ENCODE measurements around the gene PIGR. TPM values are rescaled to one million over a fixed set of nuclear protein-coding genes. Genes with fewer than 3 reads are reported as not detected.
A peak's percentile ranks its signal among the peaks of the same experiment; 100 is the strongest.

The PIGR gene
- total RNA-seq, 1 donor from 2014 or later = not detected

DNA sequence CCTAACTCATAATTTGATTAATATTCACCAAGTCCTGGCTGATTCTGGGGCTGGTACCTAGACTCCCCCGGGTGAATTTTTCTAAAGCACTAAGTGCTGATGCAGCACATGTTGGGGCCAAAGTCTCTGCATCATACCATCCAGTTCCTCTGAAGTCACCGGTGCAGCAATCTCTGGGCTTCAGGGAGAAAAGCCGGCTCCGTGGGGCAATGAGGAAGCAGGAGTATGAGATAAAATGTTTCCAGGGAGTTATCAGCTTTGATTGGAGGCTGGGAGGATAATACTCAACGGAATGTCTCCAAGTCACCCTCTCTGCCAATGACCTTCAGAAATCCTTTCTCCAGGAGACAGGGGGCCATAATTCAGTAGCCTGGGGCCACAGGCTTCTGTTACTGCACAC lies 22.8 kb upstream of the PIGR start:
- intact Hi-C loops (cut with micrococcal nuclease) = no loop called here
- H3K36me3 Mint-ChIP-seq (ENCODE audit: low read depth) = no peaks in the 10 kb centered on the region
- no peak overlapping the region for H3K4me3 Mint-ChIP-seq
- H3K27ac Mint-ChIP-seq = no peak overlapping the region
- H3K27me3 Mint-ChIP-seq = peaks cover 35% of the 10 kb centered on the region
- no peak for DNase-seq
- H3K9me3 Mint-ChIP-seq = no peaks in the 10 kb centered on the region
- peaks cover 29% of the 10 kb centered on the region for H3K4me1 Mint-ChIP-seq

DNA sequence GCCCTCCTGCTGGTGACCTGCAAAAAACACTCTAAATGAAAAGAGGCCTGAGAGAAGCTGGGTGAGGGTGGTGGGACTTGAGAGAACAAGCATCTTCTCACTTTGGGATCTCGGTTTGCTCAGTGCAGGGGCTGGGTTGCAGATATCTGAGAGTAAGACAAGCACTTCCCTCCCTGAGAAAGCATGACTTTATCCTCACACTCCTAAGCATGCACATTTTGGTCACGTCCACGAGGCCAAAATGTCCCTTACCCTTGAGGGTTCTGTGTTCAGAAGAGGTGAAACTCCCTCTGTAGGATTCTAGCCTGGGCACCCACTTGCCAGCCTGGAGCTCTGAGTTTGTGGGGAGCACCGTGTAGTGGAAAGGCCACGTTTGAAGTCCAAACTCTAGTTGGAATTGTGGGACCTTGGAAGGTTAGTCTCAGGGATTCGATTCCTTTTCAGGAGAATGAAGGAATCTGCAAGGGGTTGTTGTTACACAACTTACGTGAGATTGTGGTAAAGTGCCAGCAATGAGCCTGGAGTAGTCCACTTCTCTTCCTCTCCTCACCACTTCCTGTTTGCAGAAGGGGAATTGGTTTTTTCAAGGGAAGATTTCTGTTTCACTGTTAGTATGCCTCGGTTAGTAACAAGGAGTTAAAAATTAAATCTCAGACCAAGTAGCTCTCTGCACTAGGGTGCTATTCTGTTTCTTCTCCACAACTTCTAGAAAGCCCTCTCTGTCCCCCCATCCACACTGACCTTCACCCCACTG lies 21.0 kb upstream of the PIGR start:
- no peaks in the 10 kb centered on the region for H3K9me3 Mint-ChIP-seq
- H3K4me1 Mint-ChIP-seq = peaks cover 43% of the 10 kb centered on the region
- peak; percentile 67 for DNase-seq
- intact Hi-C loops (cut with micrococcal nuclease) = no loop called here
- H3K27ac Mint-ChIP-seq = no peak overlapping the region
- H3K27me3 Mint-ChIP-seq = peaks cover 27% of the 10 kb centered on the region
- peak overlapping the region; percentile 56 for H3K4me3 Mint-ChIP-seq
- no peaks in the 10 kb centered on the region for H3K36me3 Mint-ChIP-seq (ENCODE audit: low read depth)

DNA sequence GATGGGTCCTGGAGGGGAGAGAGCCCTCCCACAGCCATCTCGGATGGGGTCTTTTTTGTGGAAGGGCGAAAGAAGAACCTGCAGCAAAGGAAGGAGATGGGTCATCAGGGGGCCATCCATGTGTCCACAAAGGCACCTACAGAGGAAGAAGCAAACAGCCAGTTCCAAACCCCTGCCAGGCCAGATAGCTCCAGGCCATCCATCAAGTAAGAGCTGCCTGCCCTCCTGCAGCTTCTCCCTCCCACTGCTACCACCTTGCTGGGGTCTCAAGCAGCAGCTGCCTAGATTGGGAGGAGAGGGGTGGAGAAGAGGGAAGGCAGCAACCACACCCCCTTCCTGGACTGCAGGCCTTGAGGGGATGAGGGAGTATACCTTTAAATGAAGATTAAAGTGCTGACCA lies 19.5 kb upstream of the PIGR start:
- peaks cover 52% of the 10 kb centered on the region for H3K4me1 Mint-ChIP-seq
- DNase-seq = no peak
- H3K9me3 Mint-ChIP-seq = no peaks in the 10 kb centered on the region
- no peaks in the 10 kb centered on the region for H3K36me3 Mint-ChIP-seq (ENCODE audit: low read depth)
- H3K27me3 Mint-ChIP-seq = peaks cover 17% of the 10 kb centered on the region
- intact Hi-C loops (cut with micrococcal nuclease) = no loop called here
- H3K4me3 Mint-ChIP-seq = no peak overlapping the region
- H3K27ac Mint-ChIP-seq = no peak overlapping the region

DNA sequence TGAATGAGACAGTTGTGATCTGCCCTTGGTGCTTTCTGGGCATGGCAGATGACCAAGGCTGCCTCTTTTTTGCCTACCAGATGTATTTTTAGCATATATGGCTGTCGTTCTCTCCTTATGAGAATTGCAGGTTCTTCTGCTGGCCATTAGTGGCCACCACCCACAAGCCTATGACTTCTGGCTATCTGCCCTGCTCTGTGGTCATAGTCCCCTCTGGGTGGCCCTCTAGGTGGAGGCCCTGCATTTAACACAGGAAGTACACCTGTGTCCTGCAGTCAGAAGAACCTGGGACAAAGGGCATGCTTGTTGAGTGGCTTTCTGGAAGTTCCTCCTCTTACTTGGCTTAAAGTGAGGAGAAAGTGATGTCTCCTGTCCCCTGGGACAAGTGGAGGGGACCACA lies 17.5 kb upstream of the PIGR start:
- intact Hi-C loops (cut with micrococcal nuclease) = no loop called here
- Mint-ChIP-seq H3K27ac (no peak overlapping the region), H3K9me3 (no peaks in the 10 kb centered on the region), H3K4me3 (no peak overlapping the region), H3K36me3 (ENCODE audit: low read depth) (no peaks in the 10 kb centered on the region), H3K4me1 (peaks cover 49% of the 10 kb centered on the region), H3K27me3 (peaks cover 6% of the 10 kb centered on the region)
- no peak for DNase-seq

DNA sequence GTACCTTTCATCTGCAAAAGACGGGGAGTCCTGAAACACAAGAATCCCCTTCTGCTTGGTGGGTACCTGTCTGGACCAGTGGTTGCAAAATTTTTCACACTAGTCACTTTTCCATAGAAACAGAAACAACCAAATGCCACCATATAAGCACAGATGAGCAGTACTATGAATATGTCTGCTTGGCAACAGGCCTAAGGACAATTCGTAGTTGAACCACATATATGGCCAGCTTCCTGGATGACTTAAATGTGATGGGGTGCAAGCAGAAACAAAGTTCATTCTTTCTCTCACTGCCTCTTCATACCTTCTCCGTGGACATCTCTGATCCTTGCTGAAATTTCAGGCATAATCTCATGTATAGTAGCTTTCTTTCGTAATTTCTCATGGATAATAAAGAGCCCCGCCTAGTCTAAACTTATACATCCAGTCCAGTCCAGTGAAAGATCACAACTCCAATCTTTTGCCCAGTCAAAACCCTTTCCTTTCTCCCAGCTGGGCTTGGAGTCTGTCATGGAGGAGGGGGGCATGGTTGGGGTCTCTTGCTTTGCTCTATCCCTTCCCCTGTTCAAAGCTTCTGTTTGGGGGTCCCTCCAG lies 16.9 kb upstream of the PIGR start:
- intact Hi-C loops (cut with micrococcal nuclease) = no loop called here
- no peak overlapping the region for H3K4me3 Mint-ChIP-seq
- H3K27ac Mint-ChIP-seq = no peak overlapping the region
- no peak for DNase-seq
- no peaks in the 10 kb centered on the region for H3K36me3 Mint-ChIP-seq (ENCODE audit: low read depth)
- H3K4me1 Mint-ChIP-seq = peaks cover 44% of the 10 kb centered on the region
- no peaks in the 10 kb centered on the region for H3K9me3 Mint-ChIP-seq
- H3K27me3 Mint-ChIP-seq = peaks cover 2% of the 10 kb centered on the region

DNA sequence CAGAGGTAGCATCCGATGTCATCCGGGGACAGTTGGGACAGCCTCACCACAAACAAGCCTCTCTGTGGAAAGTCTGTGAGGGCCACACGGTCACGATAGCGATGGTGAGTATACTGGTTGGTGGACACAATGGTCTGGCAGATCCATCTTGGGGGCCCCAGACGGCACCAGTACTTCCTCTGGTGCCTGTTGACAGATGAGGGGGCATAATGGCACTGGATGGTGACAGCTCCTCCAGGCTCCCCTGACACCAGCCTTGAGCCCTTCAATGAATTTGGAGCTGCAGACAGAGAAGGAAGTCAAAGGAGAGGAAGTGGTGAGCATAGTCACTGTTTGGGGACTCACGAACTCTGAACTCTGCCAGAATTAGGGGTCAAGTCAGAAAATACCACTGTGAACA lies 16.0 kb upstream of the PIGR start:
- no peaks in the 10 kb centered on the region for H3K36me3 Mint-ChIP-seq (ENCODE audit: low read depth)
- H3K9me3 Mint-ChIP-seq = no peaks in the 10 kb centered on the region
- intact Hi-C loops (cut with micrococcal nuclease) = no loop called here
- no peak overlapping the region for H3K27ac Mint-ChIP-seq
- peaks cover 35% of the 10 kb centered on the region for H3K4me1 Mint-ChIP-seq
- H3K27me3 Mint-ChIP-seq = peaks cover 2% of the 10 kb centered on the region
- no peak overlapping the region for H3K4me3 Mint-ChIP-seq
- peak; percentile 65 for DNase-seq

DNA sequence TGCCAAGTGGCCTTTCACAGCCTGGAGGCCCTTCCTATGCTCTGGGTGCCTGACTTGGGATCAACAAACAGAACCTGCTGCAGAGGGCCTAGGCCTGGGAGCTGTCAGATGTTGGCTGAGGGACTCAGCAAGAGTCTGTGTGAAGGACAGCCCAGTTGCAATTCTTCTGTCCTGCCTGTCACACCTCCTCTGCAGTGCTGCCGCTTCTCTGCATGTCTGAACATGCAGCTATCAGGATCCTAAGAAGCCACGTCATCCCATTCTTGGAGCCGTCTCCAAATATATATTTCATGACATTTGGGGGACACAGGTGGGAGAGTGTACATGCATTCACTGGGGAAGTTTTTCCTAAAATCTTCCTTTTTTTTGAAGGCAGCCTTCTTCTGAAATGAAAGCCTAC lies 15.4 kb upstream of the PIGR start:
- intact Hi-C loops (cut with micrococcal nuclease) = loop anchor here (2.0 kb wide), 1 partner anchor 41 kb away; the partner anchor contains the start of gene FCMR
- peaks cover 29% of the 10 kb centered on the region for H3K4me1 Mint-ChIP-seq
- H3K36me3 Mint-ChIP-seq (ENCODE audit: low read depth) = no peaks in the 10 kb centered on the region
- H3K27me3 Mint-ChIP-seq = peaks cover 2% of the 10 kb centered on the region
- DNase-seq = no peak
- no peak overlapping the region for H3K4me3 Mint-ChIP-seq
- H3K9me3 Mint-ChIP-seq = no peaks in the 10 kb centered on the region
- no peak overlapping the region for H3K27ac Mint-ChIP-seq

DNA sequence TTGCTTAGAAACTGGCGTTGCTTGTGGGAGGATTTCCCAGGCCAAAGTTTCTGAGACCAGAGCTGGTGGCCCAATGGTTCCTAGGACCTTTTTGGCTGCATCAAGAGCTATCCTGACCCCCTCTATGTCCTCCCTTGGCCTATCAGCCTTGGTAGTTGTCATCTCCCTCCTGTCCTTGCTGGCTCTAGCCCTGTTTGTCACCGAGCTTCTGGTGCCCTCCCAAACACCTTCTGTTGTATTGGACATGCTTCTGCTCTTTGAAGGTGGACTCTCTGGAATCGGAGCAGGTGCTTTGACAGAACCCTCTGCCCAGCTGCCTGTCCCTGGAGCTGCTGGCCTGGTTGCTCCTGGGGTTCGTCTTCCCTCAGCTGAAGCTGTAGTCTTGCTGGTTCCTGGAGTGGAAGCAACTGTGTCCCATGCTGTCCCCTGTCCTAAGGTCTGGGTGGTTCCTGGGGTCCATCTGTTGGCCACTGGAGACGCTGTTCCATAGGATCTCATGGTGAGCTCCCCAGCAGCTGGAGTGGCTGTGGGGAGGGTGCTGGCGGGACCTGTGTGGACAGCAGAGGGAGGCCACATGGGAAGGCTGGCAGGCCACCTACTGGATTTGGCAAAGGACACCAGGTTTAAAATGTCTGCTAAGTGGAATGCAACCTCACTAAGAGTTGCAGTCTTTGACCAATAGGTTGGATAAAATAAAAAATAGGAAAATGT lies 14.6 kb upstream of the PIGR start:
- Mint-ChIP-seq H3K4me3 (no peak overlapping the region), H3K27me3 (peaks cover 2% of the 10 kb centered on the region), H3K9me3 (no peaks in the 10 kb centered on the region), H3K36me3 (ENCODE audit: low read depth) (no peaks in the 10 kb centered on the region), H3K4me1 (peaks cover 28% of the 10 kb centered on the region), H3K27ac (no peak overlapping the region)
- intact Hi-C loops (cut with micrococcal nuclease) = loop anchor here (2.0 kb wide), 1 partner anchor 40 kb away; the partner anchor contains the start of gene FCMR
- DNase-seq = no peak

DNA sequence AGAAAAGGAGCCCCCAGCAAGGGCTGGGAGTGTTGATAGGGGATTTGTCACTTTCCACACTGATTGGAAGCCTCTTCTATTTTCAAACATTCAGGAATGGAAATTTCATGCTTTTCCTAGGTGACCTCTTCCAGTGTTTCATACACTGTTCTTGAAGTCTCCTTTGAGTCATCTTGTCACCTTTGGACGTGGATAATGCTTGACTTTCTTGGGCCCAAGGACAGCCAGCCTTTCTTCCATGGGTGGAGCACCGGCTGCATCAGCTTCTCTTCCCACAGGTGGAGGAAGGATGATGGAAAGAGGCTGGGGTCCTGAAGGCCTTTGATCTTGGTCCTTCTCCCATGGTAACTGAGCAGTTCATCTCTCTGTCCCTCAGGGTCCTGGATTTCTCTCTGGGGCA lies 11.9 kb upstream of the PIGR start:
- Mint-ChIP-seq H3K4me3 (no peak overlapping the region), H3K27me3 (peaks cover 2% of the 10 kb centered on the region), H3K27ac (no peak overlapping the region), H3K4me1 (peaks cover 28% of the 10 kb centered on the region), H3K36me3 (ENCODE audit: low read depth) (no peaks in the 10 kb centered on the region), H3K9me3 (no peaks in the 10 kb centered on the region)
- intact Hi-C loops (cut with micrococcal nuclease) = no loop called here
- no peak for DNase-seq

DNA sequence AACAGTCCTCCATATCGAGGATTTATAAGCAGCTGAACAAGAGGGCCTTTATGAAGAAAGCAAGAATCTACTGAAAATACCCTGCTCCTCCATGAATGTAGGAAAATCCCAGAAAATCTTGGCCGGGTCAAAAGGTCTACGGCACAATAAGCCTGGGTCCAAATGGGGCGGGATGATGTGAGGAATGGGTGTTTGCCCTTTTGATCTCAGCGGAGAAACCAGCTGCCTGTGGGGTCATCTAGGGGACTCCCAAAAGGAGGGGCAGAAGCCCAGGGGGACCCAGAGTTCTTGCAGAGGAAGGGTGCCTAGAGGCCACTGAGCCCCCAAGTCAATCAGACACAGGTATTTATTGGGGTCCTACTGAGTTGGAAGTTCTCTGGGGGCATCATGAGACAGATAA lies 11.4 kb upstream of the PIGR start:
- intact Hi-C loops (cut with micrococcal nuclease) = no loop called here
- Mint-ChIP-seq H3K9me3 (no peaks in the 10 kb centered on the region), H3K4me3 (no peak overlapping the region), H3K4me1 (peaks cover 23% of the 10 kb centered on the region), H3K27me3 (peaks cover 2% of the 10 kb centered on the region), H3K27ac (no peak overlapping the region), H3K36me3 (ENCODE audit: low read depth) (no peaks in the 10 kb centered on the region)
- DNase-seq = no peak

DNA sequence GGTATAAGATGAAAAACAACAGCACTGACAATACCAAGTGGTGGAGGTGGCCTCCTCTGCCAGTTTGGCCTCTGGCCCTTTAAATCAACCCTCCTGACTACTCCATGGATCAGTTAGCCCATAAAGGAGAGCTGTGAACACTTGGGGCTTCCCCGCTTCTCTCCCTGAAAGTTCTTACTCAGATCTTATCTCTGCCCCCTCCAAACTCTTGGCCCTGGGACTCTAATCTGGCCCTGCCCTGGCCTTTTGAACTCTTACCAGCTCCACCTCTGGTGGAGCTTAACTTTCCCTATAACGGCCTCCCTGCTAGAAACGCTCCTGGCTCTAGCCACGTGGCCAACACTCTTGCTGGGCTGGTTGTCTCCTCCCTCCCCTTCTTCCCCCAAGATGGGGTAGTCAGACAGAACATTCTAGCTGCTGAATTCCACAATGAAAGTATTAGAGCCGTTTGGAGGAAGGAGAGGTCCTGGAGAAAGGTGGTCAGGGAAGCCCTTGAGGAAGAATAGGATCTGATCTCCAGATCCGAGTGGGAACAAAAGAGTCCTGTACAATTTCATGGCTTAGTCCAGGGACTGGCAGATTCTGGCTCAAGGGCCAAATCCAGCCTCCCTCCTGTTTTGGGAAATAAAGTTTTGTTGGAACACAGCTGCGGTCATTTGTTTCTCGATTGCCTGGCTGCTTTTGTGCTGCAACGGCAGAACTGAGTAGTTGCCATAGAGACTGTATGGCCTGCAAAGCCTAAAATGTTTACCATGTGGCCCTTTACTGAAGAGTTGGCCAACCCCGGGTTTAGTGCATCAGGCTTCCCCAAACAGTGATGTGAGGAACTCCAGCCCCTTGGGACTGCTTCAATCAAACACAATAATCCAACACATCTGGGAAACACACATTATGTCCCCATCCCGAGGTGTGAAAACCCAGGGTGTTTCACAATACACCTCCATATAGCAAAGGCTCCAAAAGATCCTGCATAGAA lies 9.5 kb upstream of the PIGR start:
- Mint-ChIP-seq H3K36me3 (ENCODE audit: low read depth) (no peaks in the 10 kb centered on the region), H3K27ac (no peak overlapping the region), H3K9me3 (no peaks in the 10 kb centered on the region), H3K4me1 (peaks cover 14% of the 10 kb centered on the region), H3K4me3 (no peak overlapping the region), H3K27me3 (peaks cover 2% of the 10 kb centered on the region)
- intact Hi-C loops (cut with micrococcal nuclease) = no loop called here
- no peak for DNase-seq

DNA sequence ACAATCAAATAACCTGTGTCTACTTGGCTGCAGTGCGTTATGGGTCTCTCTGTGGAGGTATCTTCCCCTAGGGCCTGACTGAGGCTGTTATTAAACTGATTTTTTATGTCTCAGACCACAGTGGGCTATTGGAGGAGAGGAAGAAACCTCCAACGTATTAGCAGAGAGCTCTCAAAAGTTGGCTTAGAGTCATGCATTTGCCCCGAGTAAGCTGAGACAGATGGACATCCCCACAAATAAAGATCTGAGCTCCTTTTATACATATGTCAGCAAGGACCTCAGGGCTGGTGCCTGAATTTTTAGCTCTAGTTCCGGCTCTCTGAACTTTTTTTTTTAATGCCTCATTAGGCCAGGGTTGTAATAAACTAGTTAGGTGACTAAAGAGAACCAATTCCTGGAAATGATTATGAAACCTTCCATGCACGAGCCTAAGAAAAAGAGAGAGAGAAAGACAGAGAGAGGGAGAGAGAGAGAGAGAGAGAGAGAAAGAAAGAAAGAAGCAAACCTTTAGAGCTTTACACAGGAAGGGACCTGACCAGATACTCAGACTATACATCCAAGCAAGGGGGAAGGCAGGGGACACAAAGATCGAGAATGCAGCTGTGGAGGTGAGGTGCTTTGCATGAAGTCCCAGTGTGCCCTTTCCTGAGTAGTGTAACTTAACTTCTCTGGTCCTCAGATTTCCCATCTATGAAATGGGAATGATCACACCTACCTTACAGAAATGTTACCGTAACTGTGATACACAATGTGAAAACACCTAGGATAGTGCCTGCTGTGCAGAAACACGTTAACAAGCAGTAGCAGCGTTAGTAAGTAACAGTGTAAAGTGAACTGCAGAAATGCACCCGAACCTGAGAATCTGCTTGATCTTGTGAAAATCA lies 8.4 kb upstream of the PIGR start:
- Mint-ChIP-seq H3K27ac (no peak overlapping the region), H3K27me3 (no peaks in the 10 kb centered on the region), H3K9me3 (peaks cover 5% of the 10 kb centered on the region), H3K4me1 (peaks cover 14% of the 10 kb centered on the region), H3K36me3 (ENCODE audit: low read depth) (no peaks in the 10 kb centered on the region), H3K4me3 (no peak overlapping the region)
- DNase-seq = no peak
- intact Hi-C loops (cut with micrococcal nuclease) = no loop called here

DNA sequence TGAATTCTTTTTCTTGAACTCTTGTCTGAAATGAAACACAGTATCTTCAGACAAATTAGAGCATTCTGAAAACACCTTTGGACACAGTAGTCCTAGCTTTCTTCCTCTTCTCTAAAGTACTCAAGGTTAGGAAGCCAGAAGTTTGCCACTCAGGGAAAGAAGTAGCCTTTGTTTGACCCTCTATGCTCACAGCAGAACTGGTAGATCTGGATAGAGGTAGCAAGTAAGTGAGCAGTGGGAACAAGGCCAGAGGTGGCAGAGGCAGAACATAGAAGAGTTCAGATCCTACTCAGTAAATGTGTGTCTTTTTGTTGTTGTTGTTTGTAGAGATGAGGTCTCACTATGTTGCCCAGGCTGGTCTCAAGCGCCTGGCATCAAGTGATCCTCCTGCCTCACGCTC lies 7.4 kb upstream of the PIGR start:
- Mint-ChIP-seq H3K27ac (no peak overlapping the region), H3K36me3 (ENCODE audit: low read depth) (no peaks in the 10 kb centered on the region), H3K27me3 (no peaks in the 10 kb centered on the region), H3K4me1 (peaks cover 14% of the 10 kb centered on the region), H3K9me3 (peaks cover 5% of the 10 kb centered on the region), H3K4me3 (no peak overlapping the region)
- no peak for DNase-seq
- intact Hi-C loops (cut with micrococcal nuclease) = no loop called here

Data from activated CD4-positive, alpha-beta T cell treated with anti-CD3 and anti-CD28 coated beads, Interleukin-2, amount 10 ng/mL, durations not matched to agents 24 days and 14 days (primary cell).